Fibroblast of skin of left biceps (primary cell): ENCODE results near the gene COL28A1.

Experiments
- DNase-seq, 2 experiments: peaks; one replicate each; pipeline ENCODE4 v3.0.0-alpha.2; 2013; ENCODE audit warnings: low read depth in 2 of 2

COL28A1 gene

GRCh38 chr7:7331523-7331922 lies 204.2 kb downstream of the COL28A1 start:
- DNase-seq: no peak

GRCh38 chr7:7330997-7331396 lies 204.7 kb downstream of the COL28A1 start:
- DNase-seq: no peak

- no peak for DNase-seq
Observed at GRCh38 chr7:7329326-7329725, 206.3 kb downstream of the COL28A1 start.

- DNase-seq: no peak
Observed at GRCh38 chr7:7327423-7327822, 208.2 kb downstream of the COL28A1 start.

GRCh38 chr7:7324698-7325097 lies 211.0 kb downstream of the COL28A1 start:
- no peak for DNase-seq

- DNase-seq: no peak
Observed at GRCh38 chr7:7323921-7324320, 211.8 kb downstream of the COL28A1 start.

GRCh38 chr7:7323352-7323751 lies 212.3 kb downstream of the COL28A1 start:
- no peak for DNase-seq

- DNase-seq: no peak
Observed at GRCh38 chr7:7321681-7322080, 214.0 kb downstream of the COL28A1 start.

- DNase-seq: no peak
Observed at GRCh38 chr7:7318601-7319000, 217.1 kb downstream of the COL28A1 start.

GRCh38 chr7:7317850-7318249 lies 217.8 kb downstream of the COL28A1 start:
- DNase-seq: no peak

GRCh38 chr7:7315851-7316250 lies 219.8 kb downstream of the COL28A1 start:
- no peak for DNase-seq

- no peak for DNase-seq
Observed at GRCh38 chr7:7312323-7312722, 223.3 kb downstream of the COL28A1 start.

- DNase-seq: no peak
Observed at GRCh38 chr7:7311001-7311400, 224.7 kb downstream of the COL28A1 start.

GRCh38 chr7:7309203-7309602 lies 226.5 kb downstream of the COL28A1 start:
- no peak for DNase-seq
